NCI-H2107 (cell line): ENCODE measurements around the gene WWOX.

Experiments
- DNase-seq: peaks from one replicate; lab custom pipeline; 2025; lab: John Stamatoyannopoulos, UW

The WWOX gene

DNA sequence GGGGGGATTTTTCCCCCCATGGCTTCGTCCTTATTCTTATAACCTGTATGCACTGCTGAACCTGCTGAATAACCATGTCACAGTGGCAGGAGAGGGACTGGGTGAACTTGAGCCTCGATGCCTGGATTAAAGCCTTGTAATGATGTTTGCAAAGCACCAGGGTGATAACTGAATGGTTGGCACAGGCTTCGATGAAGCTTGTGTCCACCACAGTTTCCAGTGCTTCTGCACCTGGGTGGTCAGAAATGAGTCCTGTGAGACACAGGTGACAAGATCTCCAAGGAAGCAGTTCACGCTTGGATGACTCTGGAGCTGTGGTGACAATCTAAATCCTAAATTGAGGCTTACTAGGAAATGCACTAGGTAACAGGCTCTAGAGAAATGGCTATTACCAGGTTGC is 771.8 kb downstream of the WWOX start:
- DNase-seq, result no peak

DNA sequence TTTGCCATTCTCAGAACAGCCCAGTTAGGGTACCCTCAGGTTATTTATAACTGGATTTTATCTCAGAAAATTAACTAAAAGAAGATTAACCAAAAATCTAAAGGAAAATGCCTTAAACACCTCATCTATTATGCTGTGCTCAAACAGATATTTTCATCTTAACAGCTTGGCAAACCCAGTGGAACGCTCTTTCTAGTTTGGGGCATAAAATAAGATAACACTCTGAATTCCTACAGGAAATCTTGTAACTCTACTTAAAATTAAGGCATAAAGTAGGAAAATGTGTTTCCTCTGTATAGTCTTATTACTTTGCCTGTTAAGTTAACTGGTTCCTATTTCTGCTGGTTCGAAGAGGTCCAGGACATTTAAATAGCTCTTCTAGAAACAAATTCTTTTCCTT is 777.2 kb downstream of the WWOX start:
- DNase-seq, result no peak

DNA sequence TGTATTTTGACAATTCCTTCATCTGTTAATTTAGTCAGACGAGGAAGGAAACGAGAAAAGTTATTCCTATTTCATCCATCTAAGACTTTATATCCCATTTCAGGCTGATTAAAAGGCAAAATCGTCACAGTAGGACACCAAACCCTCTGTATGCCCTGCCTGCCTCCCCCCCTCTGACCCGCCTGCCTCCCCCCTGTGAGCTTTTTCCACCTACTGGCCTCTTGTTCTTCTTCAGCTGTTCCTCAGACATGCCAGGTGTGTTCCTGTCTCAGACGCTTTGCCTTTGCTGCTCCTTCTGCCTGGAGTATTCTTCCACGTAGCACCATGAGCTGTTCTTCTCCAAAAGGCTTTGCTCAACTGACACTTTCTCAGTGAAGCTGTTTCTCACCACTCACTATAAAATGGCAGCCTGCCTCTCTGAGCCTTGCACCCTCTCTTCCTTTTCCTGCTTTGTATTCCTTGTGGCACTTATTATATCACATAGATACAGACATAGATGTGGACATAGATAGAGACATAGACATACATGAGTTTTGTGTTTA is 777.7 kb downstream of the WWOX start:
- no peak for DNase-seq

DNA sequence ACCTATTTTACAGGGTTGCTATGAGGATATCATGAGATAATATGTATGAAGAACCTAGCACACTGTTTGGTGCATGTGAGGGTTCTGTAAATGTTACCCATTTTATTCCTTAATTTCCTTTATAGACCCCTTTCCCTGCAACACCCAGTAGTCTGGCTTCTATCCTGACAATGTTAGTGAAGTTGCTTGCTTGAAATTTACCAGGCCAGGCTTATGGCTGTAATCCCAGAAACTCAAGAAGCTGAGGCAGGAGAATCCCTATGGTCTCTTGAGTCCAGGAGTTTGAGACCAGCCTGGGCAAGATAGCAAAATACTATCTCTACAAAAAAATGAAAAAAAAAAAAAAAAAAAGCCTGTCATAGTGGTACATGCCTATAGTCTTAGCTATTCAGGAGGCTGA is 779.1 kb downstream of the WWOX start:
- DNase-seq, result no peak

DNA sequence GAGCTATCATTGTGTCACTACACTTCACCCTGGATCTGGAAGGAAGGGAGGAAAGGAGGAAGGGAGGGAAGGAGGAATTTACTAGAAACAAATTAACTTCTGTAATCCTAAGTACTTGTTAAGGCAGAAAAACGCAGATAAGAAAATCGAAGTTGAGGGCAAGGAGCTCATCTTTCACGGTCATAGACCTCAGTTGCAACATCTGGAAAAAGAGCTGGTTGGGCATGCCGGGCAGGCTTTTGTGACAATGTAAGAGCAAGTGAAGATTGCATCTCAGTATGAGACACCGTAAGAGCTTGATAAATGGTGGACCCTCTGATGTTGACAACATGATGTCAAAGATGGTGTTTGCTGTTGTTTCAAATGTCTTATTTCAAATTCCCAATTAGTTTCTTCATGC is 779.6 kb downstream of the WWOX start:
- DNase-seq, result no peak

DNA sequence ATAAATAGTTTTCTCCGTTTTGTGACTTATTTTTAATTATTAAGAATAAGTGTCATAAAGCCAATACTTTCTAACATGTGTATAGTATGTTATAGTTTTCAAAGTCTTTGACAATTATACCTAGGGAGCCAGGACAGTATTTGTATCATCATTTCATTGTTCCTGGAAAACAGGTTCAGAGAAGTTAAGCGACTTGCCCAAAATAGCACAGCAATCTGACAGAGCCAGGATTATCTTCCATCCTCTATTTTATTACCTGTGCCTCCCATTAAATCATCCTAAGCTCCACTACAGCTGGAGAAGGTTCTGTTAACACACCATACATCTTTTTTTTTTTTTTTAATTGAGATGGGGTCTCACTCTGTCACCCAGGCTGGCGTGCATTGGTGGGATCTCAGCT is 782.7 kb downstream of the WWOX start:
- no peak for DNase-seq

DNA sequence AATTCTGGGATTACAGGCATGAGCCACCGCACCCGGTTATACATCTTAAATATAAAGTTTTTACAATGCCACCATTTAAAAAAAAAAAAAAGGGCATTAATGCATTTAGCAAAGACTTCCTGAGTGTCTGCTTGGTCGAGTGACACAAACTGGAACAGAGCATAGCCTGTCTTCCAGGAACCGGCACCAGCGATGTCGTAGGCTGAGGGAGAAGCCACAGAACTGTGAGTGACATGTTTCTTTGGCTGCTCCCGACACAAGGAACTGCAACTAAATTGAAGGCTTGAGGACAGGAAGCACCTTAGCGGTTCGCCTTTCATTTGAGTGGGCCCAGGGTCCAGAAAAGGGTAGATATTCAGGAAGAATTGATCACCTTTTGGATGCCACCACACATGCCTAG is 783.3 kb downstream of the WWOX start:
- DNase-seq, result no peak

DNA sequence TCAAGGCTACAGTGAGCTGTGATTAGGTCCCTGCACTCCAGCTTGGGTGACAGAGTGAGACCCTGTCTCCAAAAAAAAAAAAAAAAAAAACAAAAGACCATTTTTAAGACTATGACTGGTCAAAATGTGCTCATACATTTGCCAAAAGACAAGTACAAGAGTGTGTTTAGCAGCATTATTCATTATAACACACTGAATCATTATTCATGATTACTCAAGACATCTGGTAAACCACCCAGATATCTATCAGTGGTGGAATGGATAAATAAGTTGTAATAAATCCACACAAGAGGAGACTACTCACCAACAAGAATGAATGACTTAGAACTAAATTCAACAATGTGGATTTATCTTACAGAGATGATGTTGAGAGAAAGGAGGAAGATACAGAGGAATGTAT is 784.8 kb downstream of the WWOX start:
- DNase-seq, result no peak

DNA sequence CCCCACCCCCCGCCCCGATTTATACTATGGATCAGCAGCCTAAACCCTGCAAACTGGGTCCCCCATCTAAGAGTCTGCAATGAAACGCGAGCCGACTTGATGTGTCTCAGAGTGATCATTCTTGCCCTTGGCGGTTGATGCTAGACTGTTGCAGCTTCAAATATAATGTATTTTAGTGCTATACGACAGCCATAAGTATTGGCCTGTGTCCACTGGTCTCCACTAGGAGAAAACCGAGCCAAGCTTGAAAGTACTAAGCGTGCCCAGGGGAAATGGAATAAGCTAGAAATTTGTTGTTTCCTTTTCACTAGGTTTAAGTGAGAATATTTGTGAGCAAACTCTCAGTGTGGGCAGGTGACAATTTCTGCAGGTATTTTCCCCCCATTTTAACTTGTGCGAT is 789.9 kb downstream of the WWOX start:
- DNase-seq, result no peak

DNA sequence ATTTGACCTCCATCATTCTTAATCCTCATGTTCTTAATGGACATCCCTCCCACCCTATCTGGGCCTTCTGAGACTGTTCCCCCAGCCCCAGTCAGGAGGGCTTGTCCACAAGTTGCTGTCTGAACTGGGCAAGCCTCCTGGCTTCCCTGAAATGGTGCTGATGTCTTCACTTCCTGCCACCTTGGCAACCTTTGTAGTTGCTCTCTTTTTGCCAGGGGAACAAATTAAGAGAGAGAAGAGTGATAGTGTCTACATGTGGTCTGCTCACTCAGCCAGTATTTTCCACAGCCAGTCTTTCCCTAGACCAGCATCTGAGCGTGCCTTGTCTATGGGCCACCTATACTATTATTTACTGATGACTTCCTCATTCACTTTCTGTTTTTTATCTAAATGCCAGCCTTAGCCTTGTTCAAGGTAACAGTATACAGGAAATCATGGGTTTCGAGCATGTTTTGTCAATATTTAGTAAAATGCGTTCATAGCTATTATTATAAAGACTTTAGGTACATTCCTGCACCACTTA is 791.0 kb downstream of the WWOX start:
- DNase-seq, result no peak

DNA sequence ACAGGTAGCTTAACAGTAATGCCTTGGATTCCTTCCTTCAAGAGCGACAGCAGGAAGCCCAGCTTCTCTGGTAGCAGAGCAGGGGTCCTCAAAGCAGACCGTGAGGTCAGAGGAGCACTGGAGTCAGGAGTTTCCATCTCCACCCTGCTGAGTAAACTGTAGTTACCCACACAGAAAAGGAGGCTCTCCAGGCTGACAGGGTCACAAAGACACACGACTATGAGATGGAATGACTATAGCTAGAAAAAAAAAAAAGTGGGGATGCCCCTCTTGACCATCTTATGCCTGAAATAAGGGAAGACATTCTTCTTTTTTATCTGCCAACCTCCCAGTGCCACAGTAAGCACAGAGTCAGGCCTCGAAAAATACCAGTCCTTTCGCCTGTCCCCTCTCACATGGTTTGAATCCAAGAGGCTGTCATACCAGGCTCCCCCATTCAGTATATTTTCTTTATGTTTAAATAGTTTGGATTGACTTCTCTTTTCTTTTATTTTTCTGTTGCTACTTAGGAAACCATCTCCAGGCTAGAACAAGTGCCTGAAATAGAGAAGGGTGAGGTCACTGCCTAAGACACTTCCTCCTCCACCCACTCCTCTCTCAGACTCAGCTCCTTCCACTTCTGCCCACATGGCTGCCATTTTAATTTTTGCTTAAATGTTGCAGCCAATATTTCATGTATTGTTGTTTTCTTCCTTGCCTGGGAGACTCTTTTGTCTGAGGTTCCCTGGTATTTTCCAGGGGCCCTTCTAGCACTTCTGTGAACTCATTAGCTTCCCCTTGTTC is 793.7 kb downstream of the WWOX start:
- no peak for DNase-seq

DNA sequence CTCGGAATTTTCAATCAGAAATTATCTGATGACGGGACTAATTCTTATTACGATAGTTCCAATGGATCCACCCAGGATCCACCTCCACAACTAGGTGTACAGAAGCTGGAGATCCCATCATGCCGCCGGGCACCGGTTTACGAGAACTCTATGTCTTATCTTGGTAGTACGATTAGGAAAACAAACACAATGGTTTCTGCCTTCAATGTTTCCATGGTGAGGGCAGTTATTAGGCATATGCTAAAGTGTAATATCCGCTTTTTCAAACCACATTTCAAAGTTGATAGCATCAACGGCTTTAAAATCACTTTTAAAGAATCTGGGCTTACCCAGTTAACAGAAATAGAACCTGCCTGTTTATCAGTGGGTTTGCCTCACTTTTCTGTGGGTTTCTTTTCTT is 795.4 kb downstream of the WWOX start:
- no peak for DNase-seq

DNA sequence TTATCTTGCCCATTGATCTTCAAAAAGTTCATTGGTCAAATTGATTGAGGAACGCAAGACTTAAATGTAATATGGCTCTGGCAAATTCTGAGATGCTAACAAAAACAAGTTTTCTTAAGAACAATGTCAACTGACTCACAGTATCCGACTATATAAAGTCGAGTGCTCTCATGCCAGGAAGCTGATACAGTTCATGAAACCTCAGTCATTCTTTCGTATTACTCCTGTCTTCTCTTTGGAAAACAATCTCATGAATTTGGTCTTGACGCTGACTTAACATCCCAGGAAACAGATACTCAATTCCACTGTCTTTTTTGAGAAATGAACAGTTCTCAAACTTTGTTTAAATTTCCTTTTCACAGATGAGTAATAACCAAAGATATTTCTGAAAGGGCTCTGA is 796.2 kb downstream of the WWOX start:
- no peak for DNase-seq

DNA sequence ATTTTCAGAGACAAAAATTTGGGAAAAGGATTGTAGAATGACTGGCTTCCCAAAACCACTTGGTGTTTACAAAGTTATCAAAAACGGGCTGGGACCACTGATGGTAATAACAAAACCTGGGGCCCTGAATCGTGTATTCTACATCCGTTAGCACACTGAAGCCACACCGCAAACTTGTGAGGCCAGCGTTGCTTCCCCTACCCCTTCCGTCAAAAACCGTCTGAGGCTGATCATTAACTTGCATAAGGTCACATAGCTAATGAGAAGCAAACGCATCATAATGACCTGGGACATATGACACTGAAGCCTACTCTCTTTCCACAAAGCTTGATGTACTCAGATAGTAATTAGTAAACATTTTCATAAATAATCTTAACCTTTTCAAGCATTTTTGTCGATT is 796.8 kb downstream of the WWOX start:
- no peak for DNase-seq

DNA sequence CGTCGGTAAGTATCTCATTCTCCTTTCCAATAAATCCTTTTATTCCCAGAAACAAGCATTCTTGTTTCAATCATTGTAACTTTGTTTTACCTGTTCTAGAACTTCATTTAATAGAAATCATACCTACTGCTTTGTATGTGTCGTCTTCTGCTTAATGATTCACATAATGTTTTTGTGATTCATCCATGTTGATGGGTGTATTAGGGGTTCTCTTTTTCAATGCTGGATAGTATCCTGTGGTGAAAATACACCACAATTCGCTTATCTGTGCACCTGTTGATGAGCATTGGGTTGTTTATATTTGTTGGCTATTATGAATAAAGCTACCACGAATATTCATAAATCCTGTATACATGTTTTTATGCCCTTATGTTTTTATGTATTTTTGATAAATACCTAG is 797.8 kb downstream of the WWOX start:
- no peak for DNase-seq

DNA sequence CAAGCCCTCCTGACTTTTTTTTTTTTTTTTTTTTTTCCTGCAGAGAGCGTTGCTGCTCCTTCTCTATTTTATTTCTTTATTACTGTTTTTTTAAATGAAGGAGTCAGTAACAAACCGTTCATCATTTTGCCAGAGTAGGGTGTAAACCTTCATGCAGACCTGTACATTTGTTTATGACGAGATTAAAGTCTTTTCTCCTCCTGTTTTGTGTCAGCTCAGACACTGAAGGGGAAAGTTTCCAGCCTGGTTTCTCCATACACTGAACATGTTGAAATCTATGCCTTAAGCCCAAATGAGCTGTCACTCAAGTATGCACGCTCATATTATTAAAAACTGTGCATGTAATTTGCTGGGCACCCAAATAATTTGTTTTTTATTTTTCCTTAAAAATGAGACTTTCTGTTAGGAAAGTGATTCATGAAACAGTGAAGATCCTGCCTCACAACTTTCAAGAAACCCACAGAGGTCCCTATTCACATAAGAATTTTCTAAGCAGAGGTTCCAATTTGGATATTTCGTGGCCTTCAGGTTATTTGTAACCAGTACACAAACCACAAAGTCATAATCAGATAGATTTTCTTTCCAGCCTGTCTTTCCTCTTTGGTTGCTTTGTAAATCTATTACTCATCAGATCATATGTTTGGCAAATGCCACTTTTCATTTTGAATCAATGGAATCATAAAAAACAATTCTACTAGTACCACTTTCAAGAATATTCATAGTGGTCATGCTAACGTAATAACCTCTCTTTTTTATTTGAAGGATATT is 800.8 kb downstream of the WWOX start:
- no peak for DNase-seq

DNA sequence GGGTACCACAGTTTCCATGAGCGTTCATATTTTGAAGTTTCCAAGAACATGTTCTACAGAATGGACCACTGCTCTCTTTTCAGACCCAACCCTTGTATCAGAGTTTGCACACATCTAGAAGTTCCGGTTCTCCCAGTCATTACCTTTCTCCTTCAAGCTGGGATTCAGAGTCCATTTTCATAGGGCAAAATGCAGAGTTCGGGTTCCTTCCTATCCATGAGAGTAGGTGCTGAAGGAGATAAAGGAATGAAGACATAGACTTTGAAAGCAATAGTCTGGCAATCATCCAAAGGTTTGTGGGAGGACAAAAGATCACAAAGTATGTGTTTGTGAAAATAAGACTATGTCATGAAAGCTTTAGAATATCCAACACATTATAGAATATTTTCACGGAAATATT is 801.5 kb downstream of the WWOX start:
- DNase-seq, result no peak

DNA sequence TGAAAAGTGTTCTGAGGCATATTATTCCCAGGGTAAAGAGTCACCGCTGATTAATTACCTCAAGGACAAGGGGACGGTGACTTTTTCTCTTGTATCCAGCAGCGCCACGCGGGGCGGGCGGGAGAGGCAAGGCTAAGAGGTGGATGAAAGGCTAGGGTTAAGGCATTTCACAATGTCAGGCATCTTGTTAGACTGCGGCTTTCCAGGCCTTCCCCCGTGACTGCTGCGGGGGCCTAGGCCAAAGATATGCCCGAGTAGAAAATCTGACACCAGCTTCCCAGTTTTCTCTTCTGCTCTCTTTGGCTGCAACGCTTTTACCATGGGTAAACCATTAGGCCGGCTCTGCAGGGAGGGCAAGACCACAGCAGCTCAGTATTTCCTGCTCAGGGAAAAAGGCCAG is 802.9 kb downstream of the WWOX start:
- no peak for DNase-seq

DNA sequence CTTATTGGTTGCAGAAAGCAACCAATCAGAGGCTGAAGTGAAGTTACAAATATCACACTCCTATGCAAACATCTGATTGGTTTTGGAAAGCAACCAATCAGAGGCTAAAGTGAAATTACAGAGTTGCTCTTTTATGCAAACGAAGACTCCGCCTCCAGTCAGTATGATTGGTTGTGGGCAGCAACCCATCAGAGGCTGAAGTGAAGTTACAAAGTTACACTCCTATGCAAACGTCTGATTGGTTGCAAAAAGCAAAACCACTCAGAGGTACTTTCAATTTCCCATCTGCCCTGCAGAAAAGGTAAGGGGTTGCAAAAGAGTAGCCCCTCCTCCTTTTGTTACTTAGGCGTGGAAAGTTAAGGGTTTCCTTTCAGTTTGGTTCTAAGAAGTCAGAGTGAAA is 803.8 kb downstream of the WWOX start:
- DNase-seq, result no peak

DNA sequence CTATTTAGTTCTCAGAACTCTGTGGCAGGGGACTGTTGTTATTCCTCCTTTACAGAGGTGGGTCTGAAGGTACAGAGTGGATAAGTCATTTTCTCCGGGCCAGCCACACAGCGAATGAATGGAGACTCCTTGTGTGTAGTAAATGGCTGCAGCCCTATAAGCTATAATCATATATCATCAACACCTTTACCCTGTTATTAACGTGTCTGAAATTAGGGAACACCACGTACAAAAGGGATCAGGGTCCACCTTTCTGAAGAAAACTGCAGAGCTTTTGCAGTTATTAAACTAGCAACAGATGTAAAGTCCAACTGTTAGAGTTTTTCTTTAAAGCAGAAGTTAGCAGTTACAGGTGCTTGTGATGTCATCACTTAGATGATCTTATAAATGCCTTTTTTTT is 804.4 kb downstream of the WWOX start:
- no peak for DNase-seq

DNA sequence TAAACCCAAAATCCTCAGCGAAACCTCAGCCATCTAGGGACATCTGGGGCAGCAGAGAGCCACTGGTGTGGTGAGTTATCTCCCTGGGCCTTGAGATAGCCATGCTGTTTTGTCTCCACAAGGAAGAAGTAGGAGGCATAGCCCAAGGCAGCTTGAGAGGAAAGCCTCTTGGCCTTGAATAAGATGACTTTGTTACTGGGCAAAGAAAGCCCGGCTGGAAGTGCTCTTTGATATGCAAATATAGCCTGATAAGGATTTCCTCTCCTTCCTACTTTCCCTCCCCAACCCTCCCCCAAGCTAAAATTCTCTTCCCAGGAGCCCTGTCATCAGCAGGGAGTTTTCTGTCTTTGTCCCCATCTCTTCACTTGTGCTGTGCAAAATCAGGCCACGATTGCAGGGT is 806.7 kb downstream of the WWOX start:
- no peak for DNase-seq

DNA sequence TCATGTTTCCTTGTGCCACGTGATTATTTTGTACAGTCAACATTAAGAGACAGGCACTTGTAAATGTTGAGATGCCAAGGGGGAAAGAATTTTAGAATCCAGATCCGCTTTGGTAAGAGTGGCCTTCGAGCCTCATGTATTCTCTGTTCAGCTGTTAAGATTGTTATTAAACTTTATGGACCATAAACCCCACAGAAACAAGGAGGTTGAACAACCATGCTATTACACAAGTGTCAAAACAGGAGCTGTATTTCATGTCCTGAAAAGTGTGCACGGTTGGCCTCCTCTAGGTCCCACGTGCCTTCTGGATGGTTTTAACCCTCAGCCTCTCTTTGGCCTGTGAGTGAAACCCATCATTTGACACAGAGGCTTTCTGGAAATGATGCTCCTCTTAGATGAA is 809.8 kb downstream of the WWOX start:
- DNase-seq, result no peak

DNA sequence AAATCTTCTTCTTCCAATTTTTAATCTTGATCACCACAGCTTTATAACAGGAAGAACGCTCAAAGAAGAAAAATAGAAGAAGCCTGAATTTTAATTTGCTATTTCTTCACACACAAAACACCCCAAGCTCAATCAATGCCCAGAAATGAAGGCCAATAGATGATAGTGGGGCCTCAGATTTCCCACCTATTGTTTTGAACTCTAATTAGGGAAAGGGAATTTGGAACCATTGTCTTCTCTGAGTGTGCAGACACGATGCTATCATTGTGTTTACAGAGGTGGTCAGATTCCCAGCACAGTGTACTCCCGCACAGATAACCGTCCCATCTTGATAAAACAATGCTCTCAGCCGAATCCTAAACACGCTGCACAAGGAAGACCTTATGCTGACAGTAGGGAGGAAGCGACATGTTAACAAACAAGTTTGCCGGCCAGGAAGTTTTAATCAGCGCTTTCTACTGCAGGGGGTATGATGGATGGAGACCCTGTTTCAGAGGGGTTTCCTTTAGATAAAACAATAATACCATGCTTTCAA is 816.4 kb downstream of the WWOX start:
- DNase-seq, result no peak
